Measurements from ENCODE around the gene MN1.

MN1 gene

GRCh38 chr22:27729246-27729645 lies 72.3 kb downstream of the MN1 start:
- no peak for TF ChIP-seq CTCF (conservative IDR thresholded peaks at IDR 0.05)
- no peak overlapping the region for H3K27ac ChIP-seq

GRCh38 chr22:27727673-27728451 lies 73.7 kb downstream of the MN1 start:
- no peak for TF ChIP-seq CTCF (conservative IDR thresholded peaks at IDR 0.05)
- H3K27ac ChIP-seq: no peak overlapping the region

- no peak overlapping the region for H3K27ac ChIP-seq
- TF ChIP-seq CTCF (conservative IDR thresholded peaks at IDR 0.05): no peak
Observed at GRCh38 chr22:27726686-27727449, 74.7 kb downstream of the MN1 start.

- H3K27ac ChIP-seq: no peak overlapping the region
- no peak for TF ChIP-seq CTCF (conservative IDR thresholded peaks at IDR 0.05)
Observed at GRCh38 chr22:27726331-27726685, 75.2 kb downstream of the MN1 start.

- H3K27ac ChIP-seq: no peak overlapping the region
- no peak for TF ChIP-seq CTCF (conservative IDR thresholded peaks at IDR 0.05)
Observed at GRCh38 chr22:27725661-27726060, 75.9 kb downstream of the MN1 start.

- TF ChIP-seq CTCF (conservative IDR thresholded peaks at IDR 0.05): no peak
- H3K27ac ChIP-seq: no peak overlapping the region
Observed at GRCh38 chr22:27724709-27725108, 76.8 kb downstream of the MN1 start.

- no peak for TF ChIP-seq CTCF (conservative IDR thresholded peaks at IDR 0.05)
Observed at GRCh38 chr22:27724157-27724556, 77.4 kb downstream of the MN1 start.

More at GRCh38 chr22:27724157-27724556, 77.4 kb downstream of the MN1 start:
- H3K27ac ChIP-seq: no peak overlapping the region

All from VCaP (cell line).